ENCODE measurements around the gene PIP5K1B. TPM values are rescaled to one million over a fixed set of nuclear protein-coding genes. Genes with fewer than 3 reads are reported as not detected.

Gene PIP5K1B
- total and polyA plus RNA-seq, 4 donors: 0.09 to 30.9 (median 0.29) TPM

DNA sequence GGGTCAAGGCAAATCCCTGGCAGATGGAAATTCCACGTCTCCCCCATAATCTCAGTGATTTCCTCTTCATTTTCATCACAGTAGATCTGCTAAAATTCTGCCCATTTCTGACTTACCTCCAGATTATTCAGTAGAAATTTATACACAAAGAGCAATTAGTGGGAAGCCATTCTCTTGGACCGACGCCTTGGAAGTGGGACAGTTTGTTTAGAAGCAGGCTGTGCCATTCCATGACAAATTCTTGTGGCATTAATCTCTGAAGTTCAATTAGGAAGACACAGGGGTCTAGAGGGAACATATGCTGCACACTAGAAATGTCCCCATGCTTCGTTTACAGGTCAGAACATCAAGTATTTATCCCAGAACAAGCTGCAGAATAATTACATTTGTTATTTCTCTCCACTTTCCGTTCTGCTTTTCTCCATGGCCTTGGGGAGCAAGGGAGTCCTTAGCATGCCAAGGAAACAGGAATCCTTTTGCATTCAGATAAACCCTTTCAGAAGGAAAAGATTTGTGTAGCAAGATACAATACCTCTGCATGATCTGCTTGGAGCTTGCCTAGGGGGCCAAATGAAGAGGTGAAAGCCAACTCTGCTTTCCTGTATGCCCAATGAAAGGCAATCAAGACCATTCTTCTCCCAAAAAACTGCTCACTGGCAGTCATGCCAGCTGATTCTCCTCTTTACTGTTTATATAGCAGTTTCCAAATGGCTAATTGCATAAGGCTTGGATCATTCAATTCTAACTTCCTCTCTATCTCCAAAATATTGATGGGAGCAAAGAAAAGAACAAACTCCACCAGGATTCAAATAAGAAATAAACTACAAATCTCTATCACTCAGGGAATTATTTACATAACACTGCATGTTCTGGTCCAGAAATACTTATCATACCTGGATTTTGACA lies 311.4 kb downstream of the PIP5K1B start:
- 77% methylated on average over 5 of the region's 5 CpGs for WGBS
- no peak for DNase-seq (ENCODE audit: low spot score)
- no peak overlapping the region for H3K4me3 ChIP-seq (ENCODE audit: low read depth in 1 of 3, low read length in 3 of 3)
- no peak overlapping the region for H3K27ac ChIP-seq (ENCODE audit: low read depth in 1 of 2, low read length in 2 of 2)
- no peaks in the 10 kb centered on the region for H3K36me3 ChIP-seq (ENCODE audit: control insufficient read depth in 4 of 4, insufficient read depth in 3 of 4, low read depth in 1 of 4, low read length in 3 of 4)
- H3K9me3 ChIP-seq (ENCODE audit: control insufficient read depth in 4 of 4, low read length in 3 of 4): no peaks in the 10 kb centered on the region
- TF ChIP-seq HNF4A (conservative IDR thresholded peaks at IDR 0.05): no peak
- TF ChIP-seq, protein P1, sequence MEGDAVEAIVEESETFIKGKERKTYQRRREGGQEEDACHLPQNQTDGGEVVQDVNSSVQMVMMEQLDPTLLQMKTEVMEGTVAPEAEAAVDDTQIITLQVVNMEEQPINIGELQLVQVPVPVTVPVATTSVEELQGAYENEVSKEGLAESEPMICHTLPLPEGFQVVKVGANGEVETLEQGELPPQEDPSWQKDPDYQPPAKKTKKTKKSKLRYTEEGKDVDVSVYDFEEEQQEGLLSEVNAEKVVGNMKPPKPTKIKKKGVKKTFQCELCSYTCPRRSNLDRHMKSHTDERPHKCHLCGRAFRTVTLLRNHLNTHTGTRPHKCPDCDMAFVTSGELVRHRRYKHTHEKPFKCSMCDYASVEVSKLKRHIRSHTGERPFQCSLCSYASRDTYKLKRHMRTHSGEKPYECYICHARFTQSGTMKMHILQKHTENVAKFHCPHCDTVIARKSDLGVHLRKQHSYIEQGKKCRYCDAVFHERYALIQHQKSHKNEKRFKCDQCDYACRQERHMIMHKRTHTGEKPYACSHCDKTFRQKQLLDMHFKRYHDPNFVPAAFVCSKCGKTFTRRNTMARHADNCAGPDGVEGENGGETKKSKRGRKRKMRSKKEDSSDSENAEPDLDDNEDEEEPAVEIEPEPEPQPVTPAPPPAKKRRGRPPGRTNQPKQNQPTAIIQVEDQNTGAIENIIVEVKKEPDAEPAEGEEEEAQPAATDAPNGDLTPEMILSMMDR (IDR thresholded peaks at IDR 0.05; ENCODE audit: low read depth, low read length, missing input control): no peak
- TF ChIP-seq JUND (IDR thresholded peaks at IDR 0.05): no peak
- TF ChIP-seq, protein P2, sequence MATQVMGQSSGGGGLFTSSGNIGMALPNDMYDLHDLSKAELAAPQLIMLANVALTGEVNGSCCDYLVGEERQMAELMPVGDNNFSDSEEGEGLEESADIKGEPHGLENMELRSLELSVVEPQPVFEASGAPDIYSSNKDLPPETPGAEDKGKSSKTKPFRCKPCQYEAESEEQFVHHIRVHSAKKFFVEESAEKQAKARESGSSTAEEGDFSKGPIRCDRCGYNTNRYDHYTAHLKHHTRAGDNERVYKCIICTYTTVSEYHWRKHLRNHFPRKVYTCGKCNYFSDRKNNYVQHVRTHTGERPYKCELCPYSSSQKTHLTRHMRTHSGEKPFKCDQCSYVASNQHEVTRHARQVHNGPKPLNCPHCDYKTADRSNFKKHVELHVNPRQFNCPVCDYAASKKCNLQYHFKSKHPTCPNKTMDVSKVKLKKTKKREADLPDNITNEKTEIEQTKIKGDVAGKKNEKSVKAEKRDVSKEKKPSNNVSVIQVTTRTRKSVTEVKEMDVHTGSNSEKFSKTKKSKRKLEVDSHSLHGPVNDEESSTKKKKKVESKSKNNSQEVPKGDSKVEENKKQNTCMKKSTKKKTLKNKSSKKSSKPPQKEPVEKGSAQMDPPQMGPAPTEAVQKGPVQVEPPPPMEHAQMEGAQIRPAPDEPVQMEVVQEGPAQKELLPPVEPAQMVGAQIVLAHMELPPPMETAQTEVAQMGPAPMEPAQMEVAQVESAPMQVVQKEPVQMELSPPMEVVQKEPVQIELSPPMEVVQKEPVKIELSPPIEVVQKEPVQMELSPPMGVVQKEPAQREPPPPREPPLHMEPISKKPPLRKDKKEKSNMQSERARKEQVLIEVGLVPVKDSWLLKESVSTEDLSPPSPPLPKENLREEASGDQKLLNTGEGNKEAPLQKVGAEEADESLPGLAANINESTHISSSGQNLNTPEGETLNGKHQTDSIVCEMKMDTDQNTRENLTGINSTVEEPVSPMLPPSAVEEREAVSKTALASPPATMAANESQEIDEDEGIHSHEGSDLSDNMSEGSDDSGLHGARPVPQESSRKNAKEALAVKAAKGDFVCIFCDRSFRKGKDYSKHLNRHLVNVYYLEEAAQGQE (IDR thresholded peaks at IDR 0.05): no peak
- no peaks in the 10 kb centered on the region for H3K27me3 ChIP-seq (ENCODE audit: control insufficient read depth in 4 of 4, insufficient read depth in 4 of 4, low read length in 3 of 4)
- H3K9ac ChIP-seq (ENCODE audit: low read depth in 1 of 2, low read length in 2 of 2): no peak overlapping the region
- peaks cover 0 to 3% (median 0%) of the 10 kb centered on the region in 4 donors for H3K4me1 ChIP-seq (ENCODE audit: control insufficient read depth in 4 of 4, insufficient read depth in 4 of 4, low read length in 3 of 4)

DNA sequence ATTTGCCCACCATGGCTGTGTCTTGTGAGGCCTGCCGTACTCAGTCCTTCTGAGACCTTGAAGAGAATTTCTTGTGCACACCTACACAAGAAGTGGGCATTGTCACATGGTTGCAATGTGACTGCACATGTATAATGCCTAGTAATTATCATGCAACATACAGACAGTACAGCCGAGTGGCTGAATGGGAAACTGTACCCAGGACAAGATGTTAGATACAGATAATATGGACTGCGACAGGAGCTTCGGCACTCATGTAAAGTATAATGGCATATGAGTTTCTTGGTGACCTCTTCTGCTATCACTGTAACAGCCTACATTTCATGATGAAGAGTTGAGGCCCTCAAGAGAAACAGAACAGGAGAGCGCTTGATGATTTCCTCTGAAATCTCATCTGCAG lies 313.7 kb downstream of the PIP5K1B start:
- Histone ChIP-seq H3K4me3 (ENCODE audit: low read depth in 1 of 3, low read length in 3 of 3) (no peak overlapping the region), H3K9me3 (ENCODE audit: control insufficient read depth in 4 of 4, low read length in 3 of 4) (no peaks in the 10 kb centered on the region), H3K4me1 (ENCODE audit: control insufficient read depth in 4 of 4, insufficient read depth in 4 of 4, low read length in 3 of 4) (peaks cover 0 to 3% (median 0%) of the 10 kb centered on the region in 4 donors), H3K9ac (ENCODE audit: low read depth in 1 of 2, low read length in 2 of 2) (no peak overlapping the region), H3K36me3 (ENCODE audit: control insufficient read depth in 4 of 4, insufficient read depth in 3 of 4, low read depth in 1 of 4, low read length in 3 of 4) (no peaks in the 10 kb centered on the region), H3K27ac (ENCODE audit: low read depth in 1 of 2, low read length in 2 of 2) (no peak overlapping the region), H3K27me3 (ENCODE audit: control insufficient read depth in 4 of 4, insufficient read depth in 4 of 4, low read length in 3 of 4) (no peaks in the 10 kb centered on the region)
- TF ChIP-seq RXRA (IDR thresholded peaks at IDR 0.05): no peak
- TF ChIP-seq, protein P1 (IDR thresholded peaks at IDR 0.05; ENCODE audit: low read depth, low read length, missing input control): no peak
- no peak for TF ChIP-seq HNF4A (conservative IDR thresholded peaks at IDR 0.05)
- TF ChIP-seq FOXA1 (IDR thresholded peaks at IDR 0.05): no peak
- TF ChIP-seq EGR1 (IDR thresholded peaks at IDR 0.05; ENCODE audit: low read depth in 2 of 2): no peak
- TF ChIP-seq, protein P3, sequence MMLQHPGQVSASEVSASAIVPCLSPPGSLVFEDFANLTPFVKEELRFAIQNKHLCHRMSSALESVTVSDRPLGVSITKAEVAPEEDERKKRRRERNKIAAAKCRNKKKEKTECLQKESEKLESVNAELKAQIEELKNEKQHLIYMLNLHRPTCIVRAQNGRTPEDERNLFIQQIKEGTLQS (IDR thresholded peaks at IDR 0.05): no peak
- no peak for TF ChIP-seq JUND (IDR thresholded peaks at IDR 0.05)
- no peak for TF ChIP-seq TAF1 (conservative IDR thresholded peaks at IDR 0.05)
- TF ChIP-seq HNF4G (IDR thresholded peaks at IDR 0.05): no peak
- TF ChIP-seq, protein P4, sequence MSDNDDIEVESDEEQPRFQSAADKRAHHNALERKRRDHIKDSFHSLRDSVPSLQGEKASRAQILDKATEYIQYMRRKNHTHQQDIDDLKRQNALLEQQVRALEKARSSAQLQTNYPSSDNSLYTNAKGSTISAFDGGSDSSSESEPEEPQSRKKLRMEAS (IDR thresholded peaks at IDR 0.05): no peak
- TF ChIP-seq, protein P2 (IDR thresholded peaks at IDR 0.05): no peak
- TF ChIP-seq, protein P5, sequence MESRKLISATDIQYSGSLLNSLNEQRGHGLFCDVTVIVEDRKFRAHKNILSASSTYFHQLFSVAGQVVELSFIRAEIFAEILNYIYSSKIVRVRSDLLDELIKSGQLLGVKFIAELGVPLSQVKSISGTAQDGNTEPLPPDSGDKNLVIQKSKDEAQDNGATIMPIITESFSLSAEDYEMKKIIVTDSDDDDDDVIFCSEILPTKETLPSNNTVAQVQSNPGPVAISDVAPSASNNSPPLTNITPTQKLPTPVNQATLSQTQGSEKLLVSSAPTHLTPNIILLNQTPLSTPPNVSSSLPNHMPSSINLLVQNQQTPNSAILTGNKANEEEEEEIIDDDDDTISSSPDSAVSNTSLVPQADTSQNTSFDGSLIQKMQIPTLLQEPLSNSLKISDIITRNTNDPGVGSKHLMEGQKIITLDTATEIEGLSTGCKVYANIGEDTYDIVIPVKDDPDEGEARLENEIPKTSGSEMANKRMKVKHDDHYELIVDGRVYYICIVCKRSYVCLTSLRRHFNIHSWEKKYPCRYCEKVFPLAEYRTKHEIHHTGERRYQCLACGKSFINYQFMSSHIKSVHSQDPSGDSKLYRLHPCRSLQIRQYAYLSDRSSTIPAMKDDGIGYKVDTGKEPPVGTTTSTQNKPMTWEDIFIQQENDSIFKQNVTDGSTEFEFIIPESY (IDR thresholded peaks at IDR 0.05): no peak
- no peak for TF ChIP-seq GABPA (IDR thresholded peaks at IDR 0.05 in 1 of 2, conservative IDR thresholded peaks at IDR 0.05 in 1 of 2)
- TF ChIP-seq NR2F2 (IDR thresholded peaks at IDR 0.05): no peak
- no peak for TF ChIP-seq YY1 (IDR thresholded peaks at IDR 0.05)
- no peak for TF ChIP-seq RAD21 (IDR thresholded peaks at IDR 0.05)
- DNase-seq (ENCODE audit: low spot score): no peak
- 77% methylated on average over 5 of the region's 5 CpGs for WGBS
